GM12878 (cell line): ENCODE measurements around the gene HAGHL. TPM values are rescaled to one million over a fixed set of nuclear protein-coding genes. Genes with fewer than 3 reads are reported as not detected.
A peak's percentile ranks its signal among the peaks of the same experiment; 100 is the strongest.

Experiments
- ATF7 ChIP-seq: fragments of 450-650 bp; IDR thresholded peaks from 2 replicates; pipeline ENCODE4 v1.6.1; 2016; ENCODE audit warnings: low read depth, mild to moderate bottlenecking
- CEBPB ChIP-seq, 2 experiments: fragments of 150-350 bp in 1 of 2; IDR thresholded peaks; 2 replicates each; pipeline ENCODE4 v1.6.1; 2012 to 2014; ENCODE audit warnings: low read depth in 2 of 2, low read length in 2 of 2, borderline replicate concordance in 1 of 2, inconsistent platforms in 1 of 2
- CHD1 ChIP-seq: IDR thresholded peaks from 2 replicates; pipeline ENCODE4 v1.6.1; 2012; ENCODE audit warnings: low read depth, low read length, improper control_type of control experiment
- EGR1 ChIP-seq, 2 experiments: IDR thresholded peaks; 1 replicate in 1 of 2; 2 replicates in 1 of 2; pipeline ENCODE4 v1.6.1; 2011 to 2012; ENCODE audit warnings: low read depth in 2 of 2, low read length in 2 of 2, borderline replicate concordance in 1 of 2, mild to moderate bottlenecking in 1 of 2, moderate library complexity in 1 of 2
- GABPA ChIP-seq: IDR thresholded peaks from 2 replicates; pipeline ENCODE4 v1.6.1; 2014; ENCODE audit warnings: antibody characterized with exemption, low read depth, mild to moderate bottlenecking, inconsistent platforms
- HSF1 ChIP-seq: fragments of 150-350 bp; IDR thresholded peaks from 2 replicates; pipeline ENCODE4 v1.6.1; 2014; ENCODE audit warnings: mild to moderate bottlenecking, low read depth, low read length
- KAT2A ChIP-seq: conservative IDR thresholded peaks from 2 replicates; pipeline ENCODE4 v1.6.1; 2011; ENCODE audit warnings: low read depth, low read length; ENCODE audit not compliant: control insufficient read depth
- NFYA ChIP-seq: IDR thresholded peaks from 2 replicates; pipeline ENCODE4 v1.6.1; 2011; ENCODE audit warnings: low read depth, mild to moderate bottlenecking, low read length, improper control_type of control experiment, borderline replicate concordance
- PML ChIP-seq: IDR thresholded peaks from 2 replicates; pipeline ENCODE4 v1.6.1; 2012; ENCODE audit warnings: low read length, inconsistent platforms
- RAD21 ChIP-seq: IDR thresholded peaks from 2 replicates; pipeline ENCODE4 v1.6.1; 2011; ENCODE audit warnings: mild to moderate bottlenecking, low read depth, low read length, moderate library complexity; ENCODE audit not compliant: insufficient read depth
- REST ChIP-seq: IDR thresholded peaks from 2 replicates; pipeline ENCODE4 v1.6.1; 2012; ENCODE audit warnings: mild to moderate bottlenecking, low read depth, low read length
- SIX5 ChIP-seq: IDR thresholded peaks from 2 replicates; pipeline ENCODE4 v1.6.1; 2011; ENCODE audit warnings: mild to moderate bottlenecking, low read depth, low read length, moderate library complexity; ENCODE audit not compliant: severe bottlenecking
- SMAD1 ChIP-seq: fragments of 450-650 bp; IDR thresholded peaks from 2 replicates; pipeline ENCODE4 v1.6.1; 2018; ENCODE audit warnings: mild to moderate bottlenecking, low read depth; ENCODE audit not compliant: partially characterized antibody
- SPI1 ChIP-seq: IDR thresholded peaks from 2 replicates; pipeline ENCODE4 v1.6.1; 2011; ENCODE audit warnings: low read depth, mild to moderate bottlenecking, low read length, moderate library complexity, borderline replicate concordance; ENCODE audit not compliant: insufficient read depth
- SRF ChIP-seq, 2 experiments: IDR thresholded peaks; 2 replicates each; pipeline ENCODE4 v1.6.1; 2011; ENCODE audit warnings: low read depth in 2 of 2, low read length in 2 of 2, mild to moderate bottlenecking in 1 of 2, moderate library complexity in 1 of 2
- USF2 ChIP-seq: IDR thresholded peaks from 2 replicates; pipeline ENCODE4 v1.6.1; 2011; ENCODE audit warnings: low read depth, low read length, improper control_type of control experiment, borderline replicate concordance
- YY1 ChIP-seq: IDR thresholded peaks from 2 replicates; pipeline ENCODE4 v1.6.1; 2011; ENCODE audit warnings: low read depth, mild to moderate bottlenecking, low read length
- ZBTB40 ChIP-seq: fragments of 450-650 bp; IDR thresholded peaks from 2 replicates; pipeline ENCODE4 v1.6.1; 2016; ENCODE audit warnings: mild to moderate bottlenecking, moderate library complexity, borderline replicate concordance
- polyA plus RNA-seq, 11 experiments: library from polyadenylated mRNA; depleted of rRNA in 4 of 11; unstranded in 6 of 11; stranded (reverse) in 5 of 11; fragments of >200 nt; fragmentation: Nextera tagmentation in 4 of 11; fragmentation: Illumina TruSeq in 1 of 11; extraction: Ambion mirVana in 4 of 11; extraction: Trizol in 1 of 11; gene quantifications; 1 replicate in 1 of 11; 2 replicates in 10 of 11; pipeline versions ENCODE4 v1.2.1 to v1.2.3, GENCODE V29; 2011 to 2016; ENCODE audit warnings: inconsistent platforms in 2 of 11, missing spikeins in 2 of 11, low read depth in 1 of 11
- total RNA-seq, 4 experiments: library from RNA; depleted of rRNA in 3 of 4; stranded (reverse); fragments of >200 nt in 3 of 4; fragmentation: Illumina TruSeq in 1 of 4; extraction: Trizol in 1 of 4; gene quantifications; 2 replicates each; pipeline versions ENCODE4 v1.2.1 to v1.2.3, GENCODE V29; 2013 to 2021

HAGHL gene
- total and polyA plus RNA-seq, 10 of the 15 experiments (the other 5 are each of a cell fraction or from before 2014, with no cell fraction given), result 0.23 to 44.6 (median 16.4) TPM

- TF ChIP-seq SMAD1, result no peak
- TF ChIP-seq PML, result peak; percentile 79; the same call in 1 of the 2 replicates
- TF ChIP-seq REST, result no peak
- TF ChIP-seq RAD21, result no peak
- TF ChIP-seq CHD1, result no peak
- peak; percentile 39 for TF ChIP-seq SIX5
- TF ChIP-seq KAT2A, result no peak
- TF ChIP-seq SPI1, result no peak
- TF ChIP-seq GABPA, result no peak; the same call in 1 of the 2 replicates
- no peak; the same call in 1 of the 2 replicates for TF ChIP-seq ZBTB40
- TF ChIP-seq SRF (IDR thresholded peaks at IDR 0.05; ENCODE audit: low read depth in 2 of 2, low read length in 2 of 2), result peak in 1 of 2 experiments; percentile 76; a peak in 1 of 4 replicates
- TF ChIP-seq HSF1, result no peak
- TF ChIP-seq EGR1 (IDR thresholded peaks at IDR 0.05; ENCODE audit: borderline replicate concordance in 1 of 2, low read depth in 2 of 2, low read length in 2 of 2), result no peak
- TF ChIP-seq ATF7, result no peak
- peak; percentile 72 for TF ChIP-seq YY1
- no peak for TF ChIP-seq NFYA
- TF ChIP-seq USF2, result no peak
- no peak for TF ChIP-seq CEBPB (IDR thresholded peaks at IDR 0.05; ENCODE audit: borderline replicate concordance in 1 of 2, low read depth in 2 of 2, low read length in 2 of 2)
These were observed 5.7 kb upstream of the HAGHL start, which contains the start of gene ANTKMT (continued) for GRCh38 chr16:720990-721764.
